Jurkat, Clone E6-1 (cell line): ENCODE data around the gene COP1.

ENCODE experiments used
- DNase-seq: peaks from one replicate; pipeline ENCODE4 v3.0.0-alpha.2; 2011; ENCODE audit warnings: low read depth, low spot score
- H3K4me3 ChIP-seq: 2 replicates; pipeline ENCODE4 v1.5.1; 2011; ENCODE audit warnings: mild to moderate bottlenecking, low read length, control low read depth, moderate library complexity

The COP1 gene

DNA sequence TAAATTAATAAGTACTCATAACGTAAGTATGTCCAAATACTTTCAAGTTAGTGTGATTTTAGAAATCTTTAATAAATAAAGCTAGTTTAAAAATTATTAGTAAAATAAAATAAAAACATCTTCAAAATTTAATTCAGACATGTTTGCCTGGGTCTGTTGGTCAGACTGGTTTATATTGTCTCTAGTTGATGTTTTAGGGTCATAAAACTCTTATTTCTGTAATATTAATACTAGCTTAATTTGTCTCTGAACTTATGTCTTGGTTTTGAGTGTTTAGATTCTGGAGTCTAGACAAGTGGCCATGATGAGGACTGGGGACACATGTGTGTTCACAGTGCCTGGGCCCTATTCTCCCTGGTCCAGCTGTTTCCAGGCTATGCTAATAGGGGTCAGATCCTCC lies 279.1 kb downstream of the COP1 start:
- DNase-seq: no peak
- no peak overlapping the region for H3K4me3 ChIP-seq

DNA sequence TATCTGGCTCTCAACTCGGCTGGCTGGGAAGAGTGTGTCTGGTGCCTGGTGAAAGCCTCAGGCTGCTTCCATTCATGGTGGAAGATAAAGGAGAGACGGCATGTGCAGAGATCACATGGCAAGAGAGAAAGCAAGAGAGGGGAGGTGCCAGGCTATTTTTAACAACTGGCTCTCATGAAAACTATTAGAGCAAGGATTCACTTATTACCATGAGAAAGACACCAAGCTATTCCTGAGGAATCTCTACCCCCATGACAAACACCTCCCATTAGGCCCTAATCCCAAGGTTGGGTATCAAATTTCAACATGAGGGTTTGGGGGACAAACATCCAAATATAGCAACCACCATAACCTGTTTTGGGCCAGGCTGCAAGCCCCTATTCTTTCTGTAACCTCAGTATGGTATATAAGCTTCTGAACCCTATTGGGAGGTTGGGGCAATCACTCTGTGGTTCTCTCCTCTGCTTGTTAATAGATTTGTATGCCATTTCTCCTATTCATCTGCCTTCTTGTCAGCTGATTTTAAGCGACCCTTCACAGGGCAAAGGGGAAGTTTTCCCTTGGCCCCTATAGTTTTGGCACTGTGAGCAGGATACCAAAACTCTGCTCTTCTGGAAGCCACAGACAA lies 284.7 kb downstream of the COP1 start:
- DNase-seq: no peak
- no peak overlapping the region for H3K4me3 ChIP-seq

DNA sequence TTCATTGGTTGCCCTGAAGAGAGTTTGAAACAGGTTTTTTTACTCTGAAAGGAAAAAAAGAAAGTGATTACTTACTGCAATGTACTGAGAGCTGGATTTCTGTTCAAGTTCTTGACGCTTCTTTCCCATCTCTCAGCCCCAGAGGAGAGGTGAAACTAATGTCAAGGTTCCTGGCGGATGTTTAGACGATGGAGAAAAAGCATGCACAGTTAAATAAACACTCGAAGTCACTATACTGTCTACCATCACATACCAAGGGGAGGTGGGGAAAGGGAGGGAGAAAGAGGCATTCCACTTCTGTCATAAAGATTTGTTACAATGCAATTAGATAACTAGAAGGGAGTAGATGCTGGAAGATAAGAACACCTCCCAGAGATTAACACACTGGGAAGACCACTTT lies 286.7 kb downstream of the COP1 start:
- H3K4me3 ChIP-seq: no peak overlapping the region
- DNase-seq: no peak

DNA sequence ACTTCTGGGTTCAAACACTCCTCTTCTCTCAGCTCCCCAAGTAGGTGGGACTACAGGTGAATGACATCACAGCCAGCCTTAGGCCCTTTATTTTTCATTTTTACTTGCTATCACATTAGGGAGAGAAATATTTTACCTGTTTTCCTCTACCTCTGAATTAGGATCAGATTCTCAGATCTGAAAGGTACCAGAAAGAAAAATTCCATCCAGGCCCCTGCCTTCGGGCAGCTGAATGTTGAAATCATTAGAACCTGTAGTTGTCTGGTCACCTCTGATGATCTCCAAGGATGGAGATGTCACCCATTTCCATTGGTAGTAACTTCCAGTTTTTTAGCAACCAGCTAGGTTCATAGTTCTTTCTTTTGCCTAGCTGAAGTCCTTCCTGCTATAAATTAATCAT lies 288.1 kb downstream of the COP1 start:
- no peak for DNase-seq

DNA sequence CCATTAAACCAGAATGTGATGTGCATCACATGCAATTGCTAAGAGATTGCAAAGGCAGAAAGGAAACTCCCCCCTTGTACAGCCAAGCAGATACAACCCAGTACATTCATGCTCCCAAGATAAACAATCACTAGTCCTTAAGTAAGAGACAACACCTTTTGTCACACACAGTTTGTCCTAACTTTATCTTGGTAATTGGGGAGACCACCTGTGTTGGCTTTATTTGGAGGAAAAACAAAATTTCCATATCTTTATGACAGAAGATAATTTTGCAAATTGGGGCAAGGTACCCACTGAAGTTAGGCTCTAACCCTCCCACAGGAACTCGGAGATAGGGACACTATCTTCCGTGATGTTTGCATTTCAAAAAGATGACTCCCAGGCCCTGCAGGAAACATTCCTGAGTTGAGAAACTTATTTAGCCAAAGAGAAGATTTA lies 288.7 kb downstream of the COP1 start:
- no peak for DNase-seq
- H3K4me3 ChIP-seq: no peak overlapping the region

More for the DNA sequence above, 288.1 kb downstream of the COP1 start:
- no peak overlapping the region for H3K4me3 ChIP-seq

DNA sequence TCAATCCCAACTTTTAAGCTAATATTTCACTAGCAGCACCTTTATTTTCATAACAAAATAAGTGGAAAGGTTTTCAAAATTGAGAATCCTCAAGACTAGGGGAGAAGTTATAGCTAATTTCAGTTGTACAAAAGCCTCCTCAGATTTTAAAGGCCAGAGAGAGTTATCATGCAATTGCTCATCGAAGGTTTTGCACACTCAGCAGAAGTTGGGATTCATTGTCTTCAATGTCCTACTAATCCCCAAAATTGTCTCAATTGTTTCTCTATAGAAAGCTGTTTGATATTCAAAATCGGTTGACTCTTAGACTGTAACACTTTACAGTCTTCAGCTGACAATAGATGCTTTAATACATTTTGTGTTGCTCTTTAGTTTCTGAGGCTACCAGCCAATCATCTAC lies 293.0 kb downstream of the COP1 start:
- H3K4me3 ChIP-seq: no peak overlapping the region

DNA sequence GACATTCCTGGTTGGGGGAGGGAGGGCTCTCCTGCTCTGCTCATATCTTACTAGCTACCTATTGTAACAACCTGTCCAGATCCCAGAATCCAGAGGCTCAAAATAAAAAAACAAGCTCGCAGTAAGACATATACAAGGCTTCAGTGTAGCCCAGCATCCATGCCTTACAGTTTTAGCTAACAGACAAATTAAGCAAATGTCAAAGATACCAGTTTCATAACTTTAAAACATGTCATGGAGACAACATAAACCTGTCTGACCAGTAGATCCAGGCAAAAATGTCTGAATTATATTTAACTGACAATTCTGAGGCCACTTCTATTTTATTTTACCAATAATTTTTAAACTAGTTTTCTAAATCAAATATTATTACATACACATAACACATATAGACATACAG lies 295.9 kb downstream of the COP1 start:
- no peak for DNase-seq
- no peak overlapping the region for H3K4me3 ChIP-seq

More for the DNA sequence above, 293.0 kb downstream of the COP1 start:
- DNase-seq: no peak

DNA sequence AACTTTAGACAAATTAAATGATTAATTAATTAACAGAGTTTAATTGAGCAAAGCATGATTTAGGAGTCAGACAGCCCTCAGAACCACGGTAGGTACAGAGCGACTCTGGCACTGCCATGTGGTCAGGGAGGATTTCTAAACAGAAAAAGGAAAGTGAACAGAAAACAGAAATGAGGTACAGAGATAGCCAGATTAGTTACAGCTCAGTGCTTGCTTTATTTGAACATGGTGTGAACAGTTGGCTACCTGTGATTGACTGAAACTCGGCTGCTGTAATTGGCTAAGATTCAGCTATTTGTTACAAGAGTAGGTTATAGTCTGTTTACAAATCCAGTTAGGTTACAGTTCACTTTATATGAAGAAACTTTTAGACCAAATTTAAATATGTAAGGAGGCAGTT lies 300.7 kb downstream of the COP1 start:
- no peak for DNase-seq
- no peak overlapping the region for H3K4me3 ChIP-seq

DNA sequence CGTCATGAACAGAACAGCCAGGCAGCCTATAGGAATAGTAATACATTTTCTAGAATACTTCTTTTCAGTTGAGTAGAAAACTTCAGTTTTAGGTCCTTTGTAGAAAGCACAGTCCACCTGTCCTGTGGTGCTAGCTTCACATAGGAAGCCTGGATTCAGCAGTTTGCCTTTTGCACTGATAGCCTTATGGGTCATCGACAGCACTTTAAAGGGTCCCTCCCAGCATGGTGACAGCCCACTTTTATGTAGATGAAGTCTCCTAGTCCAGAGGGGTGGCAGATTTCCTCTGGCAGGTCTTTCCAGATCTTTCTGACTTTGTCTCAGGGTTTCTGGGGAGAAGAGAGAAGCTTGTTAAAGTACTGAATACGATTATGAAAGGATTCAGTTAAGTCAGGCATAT lies 302.3 kb downstream of the COP1 start:
- H3K4me3 ChIP-seq: no peak overlapping the region
- no peak for DNase-seq

DNA sequence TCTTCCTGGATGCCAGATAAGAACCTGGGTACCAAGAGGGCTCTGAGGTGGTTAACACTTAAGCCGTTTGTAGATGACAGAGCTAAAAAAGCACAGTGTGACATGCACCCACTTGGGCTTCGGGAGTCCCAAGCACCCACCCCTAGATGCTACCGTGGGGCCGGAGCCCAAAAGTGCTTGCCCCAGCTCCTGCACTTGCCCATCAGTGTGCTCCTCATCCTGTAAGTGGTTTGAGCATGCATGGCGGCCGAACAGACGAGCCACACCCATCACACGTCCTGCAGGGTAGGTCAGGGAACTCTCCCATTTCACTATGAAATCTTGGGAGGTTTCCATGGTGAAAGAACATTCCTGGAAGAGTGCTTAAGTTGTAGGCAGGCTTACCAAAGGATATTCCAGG lies 304.8 kb downstream of the COP1 start:
- DNase-seq: no peak

DNA sequence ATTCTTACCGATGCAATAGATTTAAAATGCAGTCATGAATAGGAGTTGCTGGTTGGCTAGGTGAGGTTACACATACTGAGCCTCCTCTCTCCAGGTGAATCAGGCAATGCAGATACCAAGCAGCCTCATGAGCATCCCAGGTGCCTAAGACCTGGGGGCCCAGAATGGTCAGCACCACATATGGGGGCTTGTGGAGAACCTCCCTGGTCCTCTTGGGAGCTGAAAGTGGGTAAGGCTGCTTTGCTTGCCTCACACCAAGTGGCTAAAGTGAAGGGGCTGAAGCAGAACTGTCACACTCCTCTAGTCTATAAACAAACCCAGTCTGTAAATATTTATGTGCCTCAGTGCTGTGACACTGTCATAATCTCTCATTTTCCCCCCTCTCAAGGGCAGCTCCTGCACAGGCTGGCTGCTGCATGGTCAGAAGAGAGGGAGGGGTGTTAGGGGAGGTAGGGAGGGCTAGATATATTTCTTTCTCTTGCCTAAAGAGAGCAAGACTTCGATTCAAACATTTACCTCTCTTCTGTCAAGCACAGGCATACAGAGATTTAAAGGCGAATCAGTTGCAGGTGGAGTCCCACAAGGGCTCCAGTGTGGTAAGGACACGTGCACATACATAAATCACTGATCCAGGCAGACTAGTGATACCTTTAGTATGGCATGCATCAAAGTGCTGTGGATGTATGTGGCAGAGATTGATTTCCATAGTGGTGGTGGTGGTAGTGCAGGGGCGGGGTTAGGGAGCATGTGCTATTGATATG lies 305.8 kb downstream of the COP1 start:
- no peak overlapping the region for H3K4me3 ChIP-seq
- no peak for DNase-seq

More for the DNA sequence above, 304.8 kb downstream of the COP1 start:
- no peak overlapping the region for H3K4me3 ChIP-seq

DNA sequence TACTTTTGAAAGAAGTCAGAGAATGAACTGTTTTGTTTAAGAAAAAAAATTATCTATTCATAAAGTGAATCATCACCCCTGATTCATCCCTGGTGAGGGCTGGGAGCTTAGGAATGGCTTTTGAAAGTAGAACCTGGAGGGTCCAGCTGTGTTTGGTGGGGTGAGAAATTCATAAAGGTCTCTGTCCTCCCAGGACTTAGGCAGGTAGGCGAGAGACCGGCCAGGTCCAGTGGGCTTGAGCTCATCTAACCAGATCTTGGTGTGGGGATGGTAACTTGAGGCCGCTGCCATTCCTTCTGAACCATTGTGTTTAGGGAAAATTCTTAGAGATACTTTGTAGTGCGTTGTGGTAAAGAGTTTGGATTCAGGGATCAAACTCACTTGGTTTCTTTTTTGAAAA lies 306.9 kb downstream of the COP1 start:
- no peak for DNase-seq
- no peak overlapping the region for H3K4me3 ChIP-seq

DNA sequence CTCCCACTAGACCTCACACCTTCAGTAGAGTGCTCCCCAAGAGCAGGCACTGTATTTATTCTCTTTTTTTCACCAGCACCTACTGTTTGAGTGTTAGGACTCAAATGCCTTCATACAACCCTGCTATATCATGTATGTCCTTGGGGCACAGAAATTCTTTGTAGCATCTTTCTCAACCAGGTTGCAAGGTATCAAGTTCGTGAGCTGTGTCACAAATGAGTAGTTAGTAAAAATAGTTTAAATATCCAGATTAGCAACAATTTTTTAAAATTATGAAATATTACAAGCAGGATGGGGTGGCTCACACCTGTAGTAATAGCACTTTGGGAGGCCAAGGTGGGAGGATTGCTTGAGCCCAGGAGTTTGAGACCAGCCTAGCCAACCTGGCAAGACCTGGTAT lies 311.1 kb downstream of the COP1 start:
- no peak for DNase-seq
- no peak overlapping the region for H3K4me3 ChIP-seq
